ENCODE data around the gene CD99L2. TPM values are rescaled to one million over a fixed set of nuclear protein-coding genes. Genes with fewer than 3 reads are reported as not detected.

CD99L2 gene
- total and polyA plus RNA-seq, 4 donors: 22.3 to 39.6 (median 23.8) TPM

GRCh38 chrX:150775569-150776350 is 122.7 kb downstream of the CD99L2 start:
- 80 to 96% methylated on average over 16 to 18 of the region's 18 CpGs for WGBS, 2 donors
- Histone ChIP-seq H3K9me3 (ENCODE audit: control insufficient read depth in 4 of 4, insufficient read depth in 3 of 4, low read length in 3 of 4) (no peaks in the 10 kb centered on the region), H3K36me3 (ENCODE audit: control insufficient read depth in 4 of 4, insufficient read depth in 4 of 4, low read length in 4 of 4) (peaks cover 0 to 4% (median 1%) of the 10 kb centered on the region in 4 donors), H3K27me3 (ENCODE audit: control insufficient read depth in 3 of 3, insufficient read depth in 3 of 3, low read length in 2 of 3) (no peaks in the 10 kb centered on the region), H3K4me3 (no peak overlapping the region), H3K9ac (ENCODE audit: insufficient read depth in 1 of 2, low read length in 2 of 2) (no peak overlapping the region), H3K4me1 (ENCODE audit: control insufficient read depth in 5 of 5, insufficient read depth in 5 of 5, low read length in 5 of 5) (no peaks in the 10 kb centered on the region), H3K27ac (ENCODE audit: low read depth in 1 of 2, low read length in 1 of 2) (no peak overlapping the region)
- ATAC-seq (ENCODE audit: insufficient read depth, low FRiP score) (no peak), DNase-seq (no peak)
- TF ChIP-seq CTCF (IDR thresholded peaks at IDR 0.05; ENCODE audit: control extremely low read depth, extremely low read depth): no peak

- Histone ChIP-seq H3K36me3 (ENCODE audit: control insufficient read depth in 4 of 4, insufficient read depth in 4 of 4, low read length in 4 of 4) (peaks cover 0 to 4% (median 1%) of the 10 kb centered on the region in 4 donors), H3K9ac (ENCODE audit: insufficient read depth in 1 of 2, low read length in 2 of 2) (no peak overlapping the region), H3K27me3 (ENCODE audit: control insufficient read depth in 3 of 3, insufficient read depth in 3 of 3, low read length in 2 of 3) (no peaks in the 10 kb centered on the region), H3K4me1 (ENCODE audit: control insufficient read depth in 5 of 5, insufficient read depth in 5 of 5, low read length in 5 of 5) (no peaks in the 10 kb centered on the region), H3K4me3 (no peak overlapping the region), H3K27ac (ENCODE audit: low read depth in 1 of 2, low read length in 1 of 2) (no peak overlapping the region), H3K9me3 (ENCODE audit: control insufficient read depth in 4 of 4, insufficient read depth in 3 of 4, low read length in 3 of 4) (no peaks in the 10 kb centered on the region)
- ATAC-seq (ENCODE audit: insufficient read depth, low FRiP score): no peak
- 87 to 96% methylated on average over 14 of the region's 14 CpGs for WGBS, 2 donors
- no peak for TF ChIP-seq CTCF (IDR thresholded peaks at IDR 0.05; ENCODE audit: control extremely low read depth, extremely low read depth)
- no peak for DNase-seq
Observed at GRCh38 chrX:150774798-150775568, 123.5 kb downstream of the CD99L2 start.

- no peak overlapping the region for H3K4me3 ChIP-seq
Observed at GRCh38 chrX:150773634-150774033, 124.8 kb downstream of the CD99L2 start.

More at GRCh38 chrX:150773634-150774033, 124.8 kb downstream of the CD99L2 start:
- Histone ChIP-seq H3K9me3 (ENCODE audit: control insufficient read depth in 4 of 4, insufficient read depth in 3 of 4, low read length in 3 of 4) (no peaks in the 10 kb centered on the region), H3K36me3 (ENCODE audit: control insufficient read depth in 4 of 4, insufficient read depth in 4 of 4, low read length in 4 of 4) (peaks cover 0 to 5% (median 2%) of the 10 kb centered on the region in 4 donors), H3K27me3 (ENCODE audit: control insufficient read depth in 3 of 3, insufficient read depth in 3 of 3, low read length in 2 of 3) (no peaks in the 10 kb centered on the region), H3K27ac (ENCODE audit: low read depth in 1 of 2, low read length in 1 of 2) (no peak overlapping the region), H3K4me1 (ENCODE audit: control insufficient read depth in 5 of 5, insufficient read depth in 5 of 5, low read length in 5 of 5) (no peaks in the 10 kb centered on the region), H3K9ac (ENCODE audit: insufficient read depth in 1 of 2, low read length in 2 of 2) (no peak overlapping the region)
- ATAC-seq (ENCODE audit: insufficient read depth, low FRiP score): no peak
- DNase-seq: no peak
- 61 to 80% methylated on average over 4 of the region's 4 CpGs for WGBS, 2 donors
- no peak for TF ChIP-seq CTCF (IDR thresholded peaks at IDR 0.05; ENCODE audit: control extremely low read depth, extremely low read depth)

Measured in lung (tissue), 12 donors.